Stimulated activated CD8-positive, alpha-beta memory T cell treated with anti-CD3 and anti-CD28 coated beads, Interleukin-12 subunit alpha, Interleukin-12 subunit beta, amount 100 ng/mL, for 24 hours (primary cell): ENCODE data around the gene COL27A1.

Experiments used
- DNase-seq: peaks from one replicate; pipeline ENCODE4 v3.0.0-alpha.2; 2020; ENCODE audit errors: extremely low read depth

The COL27A1 gene

GRCh38 chr9:114206221-114206789 is 51.0 kb downstream of the COL27A1 start:
- no peak for DNase-seq

GRCh38 chr9:114207034-114207810 is 51.9 kb downstream of the COL27A1 start:
- DNase-seq: no peak

- DNase-seq: no peak
These were observed 52.5 kb downstream of the COL27A1 start for GRCh38 chr9:114207845-114208244.

- no peak for DNase-seq
These were observed 53.8 kb downstream of the COL27A1 start for GRCh38 chr9:114209151-114209550.

- DNase-seq: no peak
These were observed 54.8 kb downstream of the COL27A1 start for GRCh38 chr9:114210136-114210535.

- no peak for DNase-seq
These were observed 55.4 kb downstream of the COL27A1 start for GRCh38 chr9:114210691-114211276.

GRCh38 chr9:114212826-114213225 is 57.5 kb downstream of the COL27A1 start:
- no peak for DNase-seq

- DNase-seq: no peak
These were observed 58.2 kb downstream of the COL27A1 start for GRCh38 chr9:114213566-114213965.

GRCh38 chr9:114214181-114214580 is 58.8 kb downstream of the COL27A1 start:
- no peak for DNase-seq

GRCh38 chr9:114214686-114215414 is 59.5 kb downstream of the COL27A1 start:
- DNase-seq: no peak

GRCh38 chr9:114216081-114216480 is 60.7 kb downstream of the COL27A1 start:
- no peak for DNase-seq

GRCh38 chr9:114216976-114217375 is 61.6 kb downstream of the COL27A1 start:
- no peak for DNase-seq

- DNase-seq: no peak
These were observed 63.2 kb downstream of the COL27A1 start for GRCh38 chr9:114218264-114219120.

GRCh38 chr9:114220061-114220541 is 64.8 kb downstream of the COL27A1 start:
- DNase-seq: no peak

GRCh38 chr9:114221706-114222465 is 66.5 kb downstream of the COL27A1 start:
- DNase-seq: no peak

- DNase-seq: no peak
These were observed 68.4 kb downstream of the COL27A1 start for GRCh38 chr9:114223564-114224246.

GRCh38 chr9:114224247-114224610 is 68.9 kb downstream of the COL27A1 start:
- DNase-seq: no peak

GRCh38 chr9:114225561-114226212 is 70.3 kb downstream of the COL27A1 start:
- no peak for DNase-seq

- DNase-seq: no peak
These were observed 71.1 kb downstream of the COL27A1 start for GRCh38 chr9:114226246-114227055.
